IPS-15b (cell line): ENCODE results near the gene CYP3A4.
"Not testable (repeated sequence)": the region's sequence is repeated elsewhere in the genome, so short reads cannot be mapped to it uniquely, and the experiment has no call there.

Experiments
- H3K27me3 ChIP-seq: one replicate; pipeline ENCODE4 v1.6.1; 2013; ENCODE audit warnings: low read length; ENCODE audit not compliant: control insufficient read depth, insufficient read depth
- H3K36me3 ChIP-seq: one replicate; pipeline ENCODE4 v1.6.1; 2013; ENCODE audit warnings: low read length; ENCODE audit not compliant: control insufficient read depth, insufficient read depth
- H3K4me1 ChIP-seq: one replicate; pipeline ENCODE4 v1.6.1; 2013; ENCODE audit warnings: mild to moderate bottlenecking, low read length; ENCODE audit not compliant: control insufficient read depth, insufficient read depth
- H3K4me3 ChIP-seq: one replicate; pipeline ENCODE4 v1.5.1; 2013; ENCODE audit warnings: low read depth, low read length
- H3K9ac ChIP-seq: one replicate; pipeline ENCODE4 v1.6.1; 2013; ENCODE audit warnings: low read depth, mild to moderate bottlenecking, low read length
- H3K9me3 ChIP-seq: one replicate; pipeline ENCODE4 v1.6.1; 2013; ENCODE audit warnings: mild to moderate bottlenecking, low read length; ENCODE audit not compliant: control insufficient read depth, insufficient read depth

CYP3A4 gene

DNA sequence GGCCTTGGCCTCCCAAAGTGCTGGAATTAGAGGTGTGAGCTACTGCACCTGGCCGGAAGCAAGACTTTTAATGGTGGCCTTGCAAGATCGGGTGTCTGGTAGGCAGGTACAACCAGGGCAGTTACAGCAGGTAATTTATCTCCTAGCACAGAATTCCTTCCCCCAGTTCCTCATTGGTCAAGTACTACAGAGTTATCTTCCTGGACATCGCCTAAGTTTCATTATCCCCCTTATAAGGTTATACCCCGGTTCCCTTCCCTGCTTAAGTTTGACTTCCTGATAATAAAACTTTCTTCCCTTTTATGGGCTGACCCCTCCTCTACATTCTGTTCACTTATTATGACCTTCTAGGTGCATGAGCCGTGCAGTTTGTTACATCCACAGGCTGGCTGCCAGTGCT, 24.8 kb upstream of the CYP3A4 start:
- no peaks in the 10 kb centered on the region for H3K4me1 ChIP-seq
- H3K9ac ChIP-seq = no peak overlapping the region
- peaks cover under 1% of the 10 kb centered on the region for H3K9me3 ChIP-seq
- H3K36me3 ChIP-seq = no peaks in the 10 kb centered on the region
- peak overlapping the region; percentile 35 for H3K4me3 ChIP-seq
- H3K27me3 ChIP-seq = no peaks in the 10 kb centered on the region

DNA sequence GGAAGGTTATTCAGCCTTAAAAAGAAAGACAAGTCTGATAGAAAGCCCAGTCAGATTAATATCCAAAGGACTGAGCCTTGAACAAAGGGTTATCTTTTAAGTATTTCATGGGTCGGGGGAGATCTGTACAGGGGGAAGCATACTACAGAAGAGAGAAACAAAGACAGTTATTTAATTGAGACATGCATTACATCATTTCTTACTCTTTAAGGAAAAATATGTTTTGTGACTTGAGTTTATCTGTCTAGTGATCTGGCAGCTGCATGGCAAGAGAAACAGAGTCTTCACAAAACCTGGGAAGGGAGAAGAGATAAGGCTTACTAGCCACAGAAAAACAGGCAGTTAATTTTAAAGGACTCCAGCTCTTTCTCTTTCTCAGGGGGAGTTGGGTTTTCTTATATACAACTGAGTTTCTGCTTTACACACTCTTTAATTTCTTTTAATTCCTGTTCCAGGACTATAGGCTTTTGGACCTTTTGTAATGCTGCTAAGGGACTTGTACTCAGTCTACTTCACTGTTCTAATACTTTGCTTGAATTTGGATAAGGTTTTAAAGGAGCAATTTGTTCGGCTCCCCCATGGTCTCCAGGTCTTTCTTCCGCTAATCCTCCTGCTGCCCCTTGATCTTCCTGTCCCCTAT, 23.0 kb upstream of the CYP3A4 start:
- no peak overlapping the region for H3K4me3 ChIP-seq
- no peaks in the 10 kb centered on the region for H3K36me3 ChIP-seq
- H3K9ac ChIP-seq = no peak overlapping the region
- H3K4me1 ChIP-seq = no peaks in the 10 kb centered on the region
- no peaks in the 10 kb centered on the region for H3K27me3 ChIP-seq
- peaks cover 4% of the 10 kb centered on the region for H3K9me3 ChIP-seq

DNA sequence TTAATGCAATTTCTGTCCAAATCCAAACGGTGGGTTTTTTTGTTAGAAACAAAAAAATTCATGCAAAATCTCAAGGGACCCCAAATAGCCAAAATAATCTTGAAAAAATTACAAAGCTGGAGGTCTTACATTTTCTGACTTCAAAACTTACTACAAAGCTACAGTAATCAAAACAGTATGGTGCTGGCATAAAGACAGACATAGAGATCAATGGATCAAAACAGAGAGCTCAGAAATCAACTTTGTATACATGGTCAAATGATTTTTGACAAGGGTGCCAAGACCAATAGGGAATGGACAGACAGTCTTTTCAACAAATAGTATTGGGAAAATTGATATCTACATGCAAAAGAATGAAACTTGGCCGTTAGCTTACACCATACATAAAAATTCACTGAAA, 21.7 kb upstream of the CYP3A4 start:
- no peaks in the 10 kb centered on the region for H3K4me1 ChIP-seq

DNA sequence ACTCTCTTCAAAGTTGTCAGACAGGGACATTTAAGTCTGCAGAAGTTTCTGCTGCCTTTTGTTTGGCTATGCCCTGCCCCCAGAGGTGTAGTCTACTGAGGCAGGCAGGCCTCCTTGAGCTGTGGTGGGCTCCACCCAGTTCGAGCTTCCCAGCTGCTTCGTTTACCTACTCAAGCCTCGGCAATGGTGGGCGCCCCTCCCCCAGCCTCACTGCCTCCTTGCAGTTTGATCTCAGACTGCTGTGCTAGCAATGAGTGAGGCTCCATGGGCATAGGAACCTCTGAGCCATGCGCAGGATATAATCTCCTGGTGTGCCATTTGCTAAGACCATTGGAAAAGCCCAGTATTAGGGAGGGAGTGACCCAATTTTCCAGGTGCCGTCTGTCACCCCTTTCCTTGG, 19.1 kb upstream of the CYP3A4 start:
- H3K4me3 ChIP-seq, H3K27me3 ChIP-seq, H3K9me3 ChIP-seq, H3K4me1 ChIP-seq, H3K36me3 ChIP-seq, H3K9ac ChIP-seq: not testable (repeated sequence)

More for the DNA sequence above, 21.7 kb upstream of the CYP3A4 start:
- H3K4me3 ChIP-seq = no peak overlapping the region
- H3K27me3 ChIP-seq = no peaks in the 10 kb centered on the region
- H3K9ac ChIP-seq = no peak overlapping the region
- peaks cover 4% of the 10 kb centered on the region for H3K9me3 ChIP-seq
- no peaks in the 10 kb centered on the region for H3K36me3 ChIP-seq

DNA sequence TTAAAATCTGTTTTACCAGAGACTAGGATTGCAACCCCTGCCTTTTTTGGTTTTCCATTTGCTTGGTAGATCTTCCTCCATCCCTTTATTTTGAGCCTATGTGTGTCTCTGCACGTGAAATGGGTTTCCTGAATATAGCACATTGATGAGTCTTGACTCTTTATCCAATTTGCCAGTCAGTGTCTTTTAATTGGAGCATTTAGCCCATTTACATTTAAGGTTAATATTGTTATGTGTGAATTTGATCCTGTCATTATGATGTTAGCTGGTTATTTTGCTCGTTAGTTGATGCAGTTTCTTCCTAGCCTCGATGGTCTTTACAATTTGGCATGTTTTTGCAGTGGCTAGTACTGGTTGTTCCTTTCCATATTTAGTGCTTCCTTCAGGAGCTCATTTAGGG, 17.4 kb upstream of the CYP3A4 start:
- not testable (repeated sequence) for H3K9ac ChIP-seq, H3K36me3 ChIP-seq, H3K27me3 ChIP-seq

DNA sequence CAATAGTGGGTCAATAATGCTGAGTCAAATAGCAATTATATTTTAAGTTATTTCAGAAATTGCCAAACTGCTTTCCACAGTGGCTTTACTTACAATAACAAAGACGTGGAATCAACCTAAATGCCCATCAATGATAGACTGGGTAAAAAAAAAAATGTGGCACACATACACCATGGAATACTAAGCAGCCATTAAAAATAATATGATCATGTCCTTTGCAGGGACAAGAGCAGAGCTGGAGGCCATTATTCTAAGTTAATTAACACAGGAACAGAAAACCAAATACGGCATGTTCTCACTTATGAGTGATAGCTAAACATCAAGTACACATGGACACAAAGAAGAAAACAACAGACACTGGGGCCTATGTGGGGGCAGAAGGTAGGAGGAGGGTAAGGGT, 15.0 kb upstream of the CYP3A4 start:
- H3K4me3 ChIP-seq = no peak overlapping the region
- H3K27me3 ChIP-seq = no peaks in the 10 kb centered on the region
- H3K4me1 ChIP-seq = no peaks in the 10 kb centered on the region
- H3K9ac ChIP-seq = no peak overlapping the region
- H3K36me3 ChIP-seq = no peaks in the 10 kb centered on the region
- H3K9me3 ChIP-seq = peaks cover 4% of the 10 kb centered on the region

More for the DNA sequence above, 17.4 kb upstream of the CYP3A4 start:
- not testable (repeated sequence) for H3K9me3 ChIP-seq, H3K4me1 ChIP-seq, H3K4me3 ChIP-seq

DNA sequence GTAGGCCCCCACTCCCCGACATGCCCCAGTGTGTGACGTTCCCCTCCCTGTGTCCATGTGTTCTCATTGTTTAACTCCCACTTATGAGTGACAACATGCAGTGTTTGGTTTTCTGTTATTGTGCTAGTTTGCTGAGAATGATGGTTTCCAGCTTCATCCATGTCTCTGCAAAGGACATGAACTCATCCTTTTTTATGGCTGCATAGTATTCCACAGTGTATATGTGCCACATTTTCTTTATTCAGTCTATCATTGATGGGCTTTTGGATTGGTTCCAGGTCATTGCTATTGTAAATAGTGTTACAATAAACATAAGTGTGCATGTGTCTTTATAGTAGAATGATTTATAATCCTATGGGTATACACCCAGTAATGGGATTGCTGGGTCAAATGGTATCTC, 11.9 kb upstream of the CYP3A4 start:
- H3K4me3 ChIP-seq, H3K27me3 ChIP-seq: not testable (repeated sequence)

DNA sequence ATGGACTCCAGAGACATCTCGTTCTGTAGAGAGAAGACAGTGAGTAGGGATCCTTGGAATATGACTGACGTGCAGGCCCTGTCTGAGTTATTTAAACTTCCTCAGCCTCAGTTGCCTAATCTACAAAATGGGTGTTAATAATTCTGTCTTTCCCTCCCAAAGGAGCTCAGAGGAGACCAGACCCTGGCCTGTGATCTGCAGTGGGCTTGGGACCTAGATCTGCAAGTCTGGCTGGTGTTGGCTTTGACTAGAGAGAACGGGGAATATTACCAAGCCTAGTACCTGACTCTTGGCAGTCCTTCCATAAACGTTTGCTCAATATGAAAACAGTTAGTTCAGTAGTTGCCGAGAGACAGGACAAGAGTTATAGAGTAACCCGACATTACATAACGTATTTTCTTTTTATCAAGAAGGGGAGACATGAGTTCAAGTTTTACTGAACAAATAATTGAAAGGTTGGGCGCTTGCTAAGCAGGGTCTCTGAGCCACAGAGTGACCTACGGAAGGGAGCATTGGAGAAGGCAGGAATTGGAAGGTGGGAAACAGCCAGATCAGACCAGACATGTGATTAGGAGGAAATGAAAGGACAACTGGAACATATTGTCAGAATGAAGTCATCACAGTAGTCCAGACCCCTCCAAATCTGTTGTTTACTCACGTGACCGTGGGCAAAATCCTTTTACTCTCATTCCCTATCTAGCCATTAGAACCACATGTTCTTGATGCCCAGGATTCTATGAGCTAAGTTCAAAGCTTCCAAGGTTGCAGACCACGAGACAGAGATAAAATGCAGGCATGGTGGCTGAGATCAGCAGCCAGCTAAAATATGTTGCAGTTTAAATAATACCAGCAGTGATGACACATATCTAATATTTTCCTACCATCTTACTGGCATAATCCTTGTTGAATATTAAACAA, 10.9 kb upstream of the CYP3A4 start:
- no peaks in the 10 kb centered on the region for H3K9me3 ChIP-seq
- no peak overlapping the region for H3K4me3 ChIP-seq
- H3K27me3 ChIP-seq = no peaks in the 10 kb centered on the region
- no peaks in the 10 kb centered on the region for H3K36me3 ChIP-seq
- no peak overlapping the region for H3K9ac ChIP-seq
- no peaks in the 10 kb centered on the region for H3K4me1 ChIP-seq

More for the DNA sequence above, 11.9 kb upstream of the CYP3A4 start:
- not testable (repeated sequence) for H3K9me3 ChIP-seq, H3K9ac ChIP-seq, H3K4me1 ChIP-seq, H3K36me3 ChIP-seq

DNA sequence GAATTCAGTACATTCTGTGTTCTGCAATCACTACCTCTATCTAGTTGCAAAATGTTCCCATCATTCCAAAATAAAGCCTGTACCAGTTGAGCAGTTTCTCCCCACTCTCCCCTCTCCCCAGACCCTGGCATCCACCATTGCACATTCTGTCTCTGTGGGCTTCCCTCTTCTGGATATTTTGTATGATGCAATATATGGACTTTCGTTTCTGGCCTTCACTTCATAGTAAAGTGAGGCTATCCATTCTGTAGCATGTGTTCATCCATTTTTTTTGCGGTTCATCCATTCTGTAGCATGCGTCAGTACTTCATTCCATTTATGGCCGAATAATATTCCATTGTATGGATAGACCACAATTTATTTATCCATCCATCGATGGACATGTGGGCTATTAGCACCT, 9.5 kb upstream of the CYP3A4 start:
- no peaks in the 10 kb centered on the region for H3K27me3 ChIP-seq
- H3K4me1 ChIP-seq = no peaks in the 10 kb centered on the region
- no peak overlapping the region for H3K4me3 ChIP-seq
- no peak overlapping the region for H3K9ac ChIP-seq
- no peaks in the 10 kb centered on the region for H3K36me3 ChIP-seq
- no peaks in the 10 kb centered on the region for H3K9me3 ChIP-seq

DNA sequence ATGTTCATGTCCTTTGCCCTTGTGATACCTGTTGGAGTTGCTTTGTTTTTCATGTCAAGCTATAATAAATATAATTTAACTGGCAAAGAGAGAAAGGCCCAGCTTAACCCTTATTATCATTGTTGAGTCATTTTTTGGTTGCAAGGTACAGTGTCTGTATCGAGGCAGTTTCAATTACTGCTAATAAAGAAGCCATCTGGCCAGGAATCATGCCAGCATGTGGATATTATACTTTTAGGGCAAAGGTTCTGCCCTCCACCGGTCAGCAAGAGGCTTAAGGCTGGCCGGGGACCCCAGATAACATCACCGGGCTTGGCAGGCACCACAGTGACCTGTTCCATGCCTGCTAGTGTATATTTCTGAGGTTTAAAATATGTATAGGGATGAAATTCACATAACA, 9.0 kb upstream of the CYP3A4 start:
- H3K27me3 ChIP-seq = no peaks in the 10 kb centered on the region
- H3K4me1 ChIP-seq = no peaks in the 10 kb centered on the region
- no peak overlapping the region for H3K9ac ChIP-seq

DNA sequence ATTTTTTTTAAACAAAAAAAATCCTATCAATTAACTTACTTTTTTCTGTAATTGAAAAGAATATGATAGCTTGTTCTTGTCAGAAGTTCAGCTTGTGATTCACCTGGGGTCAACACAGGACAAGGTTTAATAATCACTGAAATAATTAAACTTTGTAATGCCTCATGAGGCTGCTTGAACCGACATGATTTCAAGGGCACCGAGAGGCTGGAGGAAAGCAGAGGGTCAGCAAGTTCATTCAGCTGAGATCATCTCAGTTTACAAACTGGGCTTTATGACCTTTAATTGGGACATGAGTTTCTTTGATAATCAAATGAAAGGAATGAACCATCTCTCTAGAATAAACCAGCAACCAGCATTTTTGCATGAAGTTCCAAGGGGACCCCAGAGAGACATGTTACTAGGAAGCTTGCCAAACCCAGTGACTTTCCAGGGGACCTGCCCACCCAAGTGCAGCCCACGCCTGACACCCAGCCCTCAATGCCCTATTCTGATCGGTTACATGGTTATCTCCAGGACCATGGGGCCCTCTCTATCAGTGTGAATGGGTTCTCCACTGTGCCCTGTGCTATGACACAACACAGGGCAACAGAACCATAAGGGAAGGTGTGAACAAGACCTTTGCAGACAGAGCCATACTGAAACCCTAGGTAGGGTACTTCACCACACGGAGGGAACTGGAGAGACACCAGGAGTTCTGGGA, 7.8 kb upstream of the CYP3A4 start:
- Histone ChIP-seq H3K27me3 (no peaks in the 10 kb centered on the region), H3K9me3 (no peaks in the 10 kb centered on the region), H3K4me1 (no peaks in the 10 kb centered on the region), H3K36me3 (no peaks in the 10 kb centered on the region), H3K4me3 (no peak overlapping the region), H3K9ac (no peak overlapping the region)

More for the DNA sequence above, 9.0 kb upstream of the CYP3A4 start:
- H3K9me3 ChIP-seq = no peaks in the 10 kb centered on the region
- no peaks in the 10 kb centered on the region for H3K36me3 ChIP-seq
- H3K4me3 ChIP-seq = no peak overlapping the region
